Uterus (tissue), 4 donors: ENCODE measurements around the gene FAM163B. TPM values are rescaled to one million over a fixed set of nuclear protein-coding genes. Genes with fewer than 3 reads are reported as not detected.

Source experiments
- DNase-seq, 2 donors: peaks; one replicate each; pipeline ENCODE4 v3.0.0-alpha.2; 2019 to 2020
- H3K27ac ChIP-seq, 2 donors: fragments of 200-600 bp; sonication (generic); 1 replicate in 1 of 2; 2 replicates in 1 of 2; pipeline ENCODE4 v1.5.1; 2016 to 2018
- H3K27me3 ChIP-seq, 2 donors: fragments of 200-600 bp; sonication (generic); one replicate each; pipeline ENCODE4 v1.5.1; 2018 to 2019; ENCODE audit warnings: control low read depth in 1 of 2
- H3K36me3 ChIP-seq, 2 donors: fragments of 200-600 bp; sonication (generic); one replicate each; pipeline ENCODE4 v1.5.1; 2019; ENCODE audit warnings: control low read depth in 1 of 2
- H3K4me1 ChIP-seq, 2 donors: fragments of 200-600 bp; sonication (generic); one replicate each; pipeline ENCODE4 v1.5.1; 2018 to 2019; ENCODE audit warnings: control low read depth in 1 of 2
- H3K4me3 ChIP-seq, 2 donors: fragments of 200-600 bp; sonication (generic); 1 replicate in 1 of 2; 2 replicates in 1 of 2; pipeline ENCODE4 v1.5.1; 2018 to 2019; ENCODE audit warnings: mild to moderate bottlenecking in 1 of 2
- H3K9me3 ChIP-seq, 2 donors: fragments of 200-600 bp; sonication (generic); one replicate each; pipeline ENCODE4 v1.5.1; 2019; ENCODE audit warnings: control low read depth in 1 of 2
- CTCF ChIP-seq, 4 experiments: fragments of 200-600 bp in 2 of 4; fragments of 450-650 bp in 2 of 4; sonication (generic) in 2 of 4; IDR thresholded peaks; one replicate each; pipeline ENCODE4 v1.5.1; 2016 to 2019; ENCODE audit warnings: antibody characterized with exemption in 4 of 4, mild to moderate bottlenecking in 2 of 4, moderate library complexity in 1 of 4
- POLR2A ChIP-seq, 2 donors: fragments of 450-650 bp; IDR thresholded peaks; one replicate each; pipeline ENCODE4 v1.6.1; 2016; ENCODE audit warnings: antibody characterized with exemption in 2 of 2, mild to moderate bottlenecking in 1 of 2, moderate library complexity in 1 of 2
- intact Hi-C: fragments of 100-400 bp; cut with DNase I; formaldehyde crosslinking; loops from one replicate; pipeline ENCODE4 v1.15.1; 2023; ENCODE audit warnings: low total_unique reads
- total RNA-seq, 4 donors: library from RNA; depleted of rRNA in 3 of 4; stranded (reverse); fragments of >200 nt in 3 of 4; gene quantifications; one replicate each; pipeline versions ENCODE4 v1.1.0 to v1.2.4, GENCODE V29; 2014 to 2023
- donor health status: DM: yes; HTN: yes; CAD: no.

The FAM163B gene
- total RNA-seq, 4 donors from 2014 or later = not detected

GRCh38 chr9:133560311-133560710 lies 48.9 kb downstream of the FAM163B start:
- H3K9me3 ChIP-seq = no peaks in the 10 kb centered on the region
- peaks cover 0 to 6% of the 10 kb centered on the region in 2 donors for H3K4me1 ChIP-seq
- H3K4me3 ChIP-seq = no peak overlapping the region
- no peaks in the 10 kb centered on the region for H3K36me3 ChIP-seq
- no peak for DNase-seq
- intact Hi-C loops = no loop called here
- no peak for TF ChIP-seq POLR2A (IDR thresholded peaks at IDR 0.05)
- TF ChIP-seq CTCF (IDR thresholded peaks at IDR 0.05) = no peak
- no peak overlapping the region for H3K27ac ChIP-seq
- no peaks in the 10 kb centered on the region for H3K27me3 ChIP-seq

GRCh38 chr9:133558191-133559126 lies 50.7 kb downstream of the FAM163B start:
- Histone ChIP-seq H3K36me3 (no peaks in the 10 kb centered on the region), H3K4me1 (peaks cover 0 to 6% of the 10 kb centered on the region in 2 donors), H3K27ac (peak overlapping the region; percentile 30 to 57), H3K27me3 (no peaks in the 10 kb centered on the region), H3K4me3 (no peak overlapping the region), H3K9me3 (no peaks in the 10 kb centered on the region)
- peak in 1 of 2 donors; percentile 34 for DNase-seq
- intact Hi-C loops = no loop called here
- TF ChIP-seq POLR2A (IDR thresholded peaks at IDR 0.05) (no peak), CTCF (IDR thresholded peaks at IDR 0.05) (no peak)

- Histone ChIP-seq H3K4me3 (no peak overlapping the region), H3K9me3 (no peaks in the 10 kb centered on the region), H3K4me1 (no peaks in the 10 kb centered on the region), H3K27me3 (no peaks in the 10 kb centered on the region), H3K27ac (peak overlapping the region in 1 of 2 donors; percentile 57), H3K36me3 (no peaks in the 10 kb centered on the region)
- no peak for DNase-seq
- intact Hi-C loops = no loop called here
- no peak for TF ChIP-seq POLR2A (IDR thresholded peaks at IDR 0.05)
- no peak for TF ChIP-seq CTCF (IDR thresholded peaks at IDR 0.05)
These were observed 51.6 kb downstream of the FAM163B start for GRCh38 chr9:133557581-133557980.

GRCh38 chr9:133556354-133556753 lies 52.8 kb downstream of the FAM163B start:
- H3K36me3 ChIP-seq = no peaks in the 10 kb centered on the region
- no peak for TF ChIP-seq POLR2A (IDR thresholded peaks at IDR 0.05)
- TF ChIP-seq CTCF (IDR thresholded peaks at IDR 0.05) = no peak
- H3K9me3 ChIP-seq = no peaks in the 10 kb centered on the region
- no peak for DNase-seq
- H3K27ac ChIP-seq = no peak overlapping the region
- no peaks in the 10 kb centered on the region for H3K4me1 ChIP-seq
- intact Hi-C loops = no loop called here
- no peaks in the 10 kb centered on the region for H3K27me3 ChIP-seq
- H3K4me3 ChIP-seq = no peak overlapping the region

- TF ChIP-seq CTCF (IDR thresholded peaks at IDR 0.05) (no peak), POLR2A (IDR thresholded peaks at IDR 0.05) (no peak)
- Histone ChIP-seq H3K9me3 (no peaks in the 10 kb centered on the region), H3K27ac (no peak overlapping the region), H3K4me1 (no peaks in the 10 kb centered on the region), H3K27me3 (no peaks in the 10 kb centered on the region), H3K4me3 (no peak overlapping the region), H3K36me3 (no peaks in the 10 kb centered on the region)
- intact Hi-C loops = no loop called here
- no peak for DNase-seq
These were observed 54.5 kb downstream of the FAM163B start for GRCh38 chr9:133554729-133555128.
